Left ventricle myocardium inferior (tissue), 1 donor: ENCODE measurements around the gene AFDN. TPM values are rescaled to one million over a fixed set of nuclear protein-coding genes. Genes with fewer than 3 reads are reported as not detected.
A peak's percentile ranks its signal among the peaks of the same experiment; 100 is the strongest.

ENCODE experiments used
- DNase-seq: peaks from one replicate; pipeline ENCODE4 v3.0.0-alpha.2; 2020
- H3K27ac ChIP-seq: fragments of 200-600 bp; replicated peaks from 2 replicates; pipeline ENCODE4 v1.8.0; 2021
- H3K27me3 ChIP-seq: fragments of 200-600 bp; 2 replicates; pipeline ENCODE4 v1.8.0; 2021; ENCODE audit warnings: low read depth
- H3K36me3 ChIP-seq: fragments of 200-600 bp; 2 replicates; pipeline ENCODE4 v1.8.0; 2021
- H3K4me1 ChIP-seq: fragments of 200-600 bp; 2 replicates; pipeline ENCODE4 v1.8.0; 2021
- H3K4me3 ChIP-seq: fragments of 200-600 bp; 2 replicates; pipeline ENCODE4 v1.8.0; 2021; ENCODE audit warnings: mild to moderate bottlenecking, moderate library complexity
- H3K9me3 ChIP-seq: fragments of 200-600 bp; replicated peaks from 2 replicates; pipeline ENCODE4 v1.8.0; 2021
- intact Hi-C: fragments of 100-400 bp; cut with micrococcal nuclease; formaldehyde crosslinking; loops from one replicate; pipeline ENCODE4 v1.11.0; 2022
- total RNA-seq: library from RNA; stranded (reverse); fragmentation: NEBNext Ultra II Directional; extraction: Animal tissue kit (Norgen Biotek cat#: 25700); gene quantifications from one replicate; pipeline ENCODE4 v1.2.1, GENCODE V29; 2021
- TF ChIP-seq, protein P1 (sequence below): fragments of 200-600 bp; IDR thresholded peaks from 2 replicates; pipeline ENCODE4 v1.8.0; 2021; ENCODE audit warnings: antibody characterized with exemption, mild to moderate bottlenecking, borderline replicate concordance
- donor health status: DM: no; HTN: yes; CAD: no; lungs with severe emphysema.

Gene AFDN
- total RNA-seq, 1 donor from 2014 or later = 54.9 TPM

DNA sequence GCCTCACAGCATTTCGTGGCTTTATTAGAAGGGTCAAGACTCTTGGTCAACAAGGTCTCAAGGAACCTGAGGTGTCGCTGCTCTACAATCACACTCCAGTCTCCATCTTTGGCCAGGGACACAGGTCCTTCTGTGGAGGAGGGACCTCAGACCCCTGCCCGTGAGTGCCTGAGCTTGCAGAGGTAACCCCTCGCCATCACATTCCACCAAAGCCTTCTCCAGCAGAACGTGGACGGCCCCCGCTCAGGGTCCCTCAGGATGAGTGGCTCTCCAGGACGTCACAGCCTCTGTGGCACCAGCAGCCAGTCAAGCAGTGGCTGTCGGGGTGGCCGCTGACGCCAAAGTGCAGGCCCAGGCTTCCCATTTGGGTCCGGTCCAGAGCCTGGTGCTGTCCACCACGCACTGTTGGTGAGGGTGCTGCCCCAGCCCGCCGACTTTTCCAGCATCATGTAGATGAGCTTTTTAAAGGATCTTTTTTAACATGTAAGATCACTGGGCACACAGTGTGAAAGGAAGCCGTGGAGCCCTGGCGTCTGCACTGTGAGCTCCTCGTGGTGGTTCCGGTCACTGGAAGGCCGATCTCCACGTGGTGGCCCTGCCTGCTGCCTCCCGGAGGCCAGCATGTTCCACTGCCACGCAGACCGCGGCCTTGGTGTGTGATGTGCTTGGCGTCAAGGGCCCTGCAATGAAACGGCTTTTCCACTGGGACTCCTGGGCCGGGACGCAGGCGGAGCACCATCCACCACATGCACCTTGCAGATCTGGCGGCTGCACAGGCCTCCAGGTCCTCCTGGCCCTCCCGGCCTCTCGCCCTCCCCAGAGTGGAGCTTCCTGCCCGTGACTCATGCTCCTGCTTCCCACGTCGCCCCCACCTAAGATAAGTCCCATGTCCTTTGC, 162.5 kb downstream of the AFDN start:
- intact Hi-C loops = no loop called here
- TF ChIP-seq, protein P1, sequence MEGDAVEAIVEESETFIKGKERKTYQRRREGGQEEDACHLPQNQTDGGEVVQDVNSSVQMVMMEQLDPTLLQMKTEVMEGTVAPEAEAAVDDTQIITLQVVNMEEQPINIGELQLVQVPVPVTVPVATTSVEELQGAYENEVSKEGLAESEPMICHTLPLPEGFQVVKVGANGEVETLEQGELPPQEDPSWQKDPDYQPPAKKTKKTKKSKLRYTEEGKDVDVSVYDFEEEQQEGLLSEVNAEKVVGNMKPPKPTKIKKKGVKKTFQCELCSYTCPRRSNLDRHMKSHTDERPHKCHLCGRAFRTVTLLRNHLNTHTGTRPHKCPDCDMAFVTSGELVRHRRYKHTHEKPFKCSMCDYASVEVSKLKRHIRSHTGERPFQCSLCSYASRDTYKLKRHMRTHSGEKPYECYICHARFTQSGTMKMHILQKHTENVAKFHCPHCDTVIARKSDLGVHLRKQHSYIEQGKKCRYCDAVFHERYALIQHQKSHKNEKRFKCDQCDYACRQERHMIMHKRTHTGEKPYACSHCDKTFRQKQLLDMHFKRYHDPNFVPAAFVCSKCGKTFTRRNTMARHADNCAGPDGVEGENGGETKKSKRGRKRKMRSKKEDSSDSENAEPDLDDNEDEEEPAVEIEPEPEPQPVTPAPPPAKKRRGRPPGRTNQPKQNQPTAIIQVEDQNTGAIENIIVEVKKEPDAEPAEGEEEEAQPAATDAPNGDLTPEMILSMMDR = no peak
- peaks cover 26% of the 10 kb centered on the region for H3K4me1 ChIP-seq
- no peaks in the 10 kb centered on the region for H3K27me3 ChIP-seq
- DNase-seq = no peak
- no peaks in the 10 kb centered on the region for H3K36me3 ChIP-seq
- H3K4me3 ChIP-seq = no peak overlapping the region
- no peaks in the 10 kb centered on the region for H3K9me3 ChIP-seq
- peak overlapping the region; percentile 78 for H3K27ac ChIP-seq

DNA sequence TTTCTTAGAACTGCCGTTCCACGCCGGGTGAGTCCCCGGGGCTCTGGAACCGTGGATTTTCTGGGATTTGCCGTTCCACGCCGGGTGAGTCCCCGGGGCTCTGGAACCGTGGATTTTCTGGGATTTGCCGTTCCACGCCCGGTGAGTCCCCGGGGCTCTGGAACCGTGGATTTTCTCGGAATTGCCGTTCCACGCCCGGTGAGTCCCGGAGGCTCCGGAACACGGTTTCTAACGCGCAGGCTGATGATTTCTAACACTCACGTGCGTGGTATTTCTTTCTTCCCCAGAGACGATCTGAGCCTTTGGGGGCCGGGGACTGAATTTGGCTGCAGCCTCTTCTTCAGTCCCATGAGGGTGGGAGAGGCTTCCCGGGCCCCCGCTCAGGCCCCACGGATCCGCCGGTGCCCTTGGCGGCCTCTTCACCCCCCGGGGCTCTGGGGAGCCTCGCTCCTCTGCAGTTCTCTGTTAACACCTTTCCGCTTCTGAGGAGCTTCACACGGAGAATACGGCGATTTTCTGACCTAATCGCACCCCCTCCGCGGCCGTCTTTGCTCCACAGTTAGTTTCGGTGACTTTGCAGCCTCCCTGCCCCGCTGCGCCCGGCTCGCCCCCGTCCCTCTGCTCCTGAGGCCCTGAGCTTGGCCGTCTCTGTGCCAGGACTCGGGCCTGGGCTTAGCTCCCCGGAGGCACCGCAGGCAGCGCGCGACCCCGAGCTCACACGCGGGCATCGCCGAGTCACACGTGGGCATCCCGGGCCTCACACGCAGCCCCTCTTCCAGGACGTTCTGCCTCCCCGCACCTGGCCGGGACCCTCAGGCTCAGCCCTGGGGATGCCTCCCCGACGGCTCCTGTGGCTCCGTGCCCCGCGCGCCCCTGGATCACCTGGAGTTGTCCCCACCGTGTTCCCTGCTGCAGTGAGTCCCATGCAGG, 163.6 kb downstream of the AFDN start:
- Histone ChIP-seq H3K27me3 (no peaks in the 10 kb centered on the region), H3K27ac (no peak overlapping the region), H3K4me1 (peaks cover 28% of the 10 kb centered on the region), H3K9me3 (no peaks in the 10 kb centered on the region), H3K4me3 (no peak overlapping the region), H3K36me3 (no peaks in the 10 kb centered on the region)
- TF ChIP-seq, protein P1 = no peak
- no peak for DNase-seq
- intact Hi-C loops = no loop called here

DNA sequence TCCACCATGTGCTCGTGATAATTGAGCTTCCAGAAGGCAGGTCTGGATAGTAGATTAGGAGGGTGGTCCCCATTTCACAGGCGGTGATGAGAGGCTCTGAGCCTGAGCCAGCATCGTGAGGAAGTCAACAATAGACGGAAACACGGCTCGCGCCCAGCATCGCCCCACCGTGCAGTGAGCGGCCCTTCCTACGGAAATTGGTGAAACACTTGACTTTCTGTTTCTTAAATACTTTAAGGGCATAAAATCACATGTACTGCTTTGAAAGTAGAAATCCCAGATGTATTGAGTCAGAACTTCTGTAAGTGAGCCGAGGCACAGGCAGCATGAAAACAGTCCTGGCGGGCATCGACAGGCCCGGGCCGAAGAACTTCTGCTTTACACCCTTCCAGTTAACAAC, 166.5 kb downstream of the AFDN start:
- peak overlapping the region; percentile 84 for H3K27ac ChIP-seq
- H3K27me3 ChIP-seq = peaks cover 7% of the 10 kb centered on the region
- H3K36me3 ChIP-seq = no peaks in the 10 kb centered on the region
- DNase-seq = peak; percentile 69
- intact Hi-C loops = no loop called here
- H3K4me1 ChIP-seq = peaks cover 28% of the 10 kb centered on the region
- no peaks in the 10 kb centered on the region for H3K9me3 ChIP-seq
- H3K4me3 ChIP-seq = no peak overlapping the region
- TF ChIP-seq, protein P1 = no peak

DNA sequence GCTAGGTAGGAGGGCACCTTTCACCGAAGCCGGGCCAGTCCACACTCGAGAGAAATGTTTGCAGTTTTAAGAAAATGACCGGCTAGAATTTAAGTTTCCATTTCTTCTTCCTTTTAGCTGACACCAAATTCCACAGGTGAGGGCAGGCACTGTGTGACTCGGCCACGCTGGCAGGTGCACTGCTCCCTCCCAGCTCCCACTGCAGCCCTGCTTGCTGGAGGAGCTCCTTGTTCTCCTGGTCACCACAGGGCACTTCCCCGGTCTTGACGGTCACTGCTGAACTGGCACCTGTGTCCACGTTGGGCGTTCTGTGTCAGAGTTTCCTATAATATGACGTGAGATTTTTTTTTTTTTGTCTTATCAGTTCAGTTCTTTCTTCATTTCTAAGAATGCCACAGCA, 167.1 kb downstream of the AFDN start:
- Histone ChIP-seq H3K4me1 (peaks cover 25% of the 10 kb centered on the region), H3K4me3 (no peak overlapping the region), H3K27me3 (peaks cover 14% of the 10 kb centered on the region), H3K36me3 (no peaks in the 10 kb centered on the region), H3K9me3 (no peaks in the 10 kb centered on the region), H3K27ac (peak overlapping the region; percentile 78)
- no peak for DNase-seq
- intact Hi-C loops = no loop called here
- TF ChIP-seq, protein P1 = no peak

DNA sequence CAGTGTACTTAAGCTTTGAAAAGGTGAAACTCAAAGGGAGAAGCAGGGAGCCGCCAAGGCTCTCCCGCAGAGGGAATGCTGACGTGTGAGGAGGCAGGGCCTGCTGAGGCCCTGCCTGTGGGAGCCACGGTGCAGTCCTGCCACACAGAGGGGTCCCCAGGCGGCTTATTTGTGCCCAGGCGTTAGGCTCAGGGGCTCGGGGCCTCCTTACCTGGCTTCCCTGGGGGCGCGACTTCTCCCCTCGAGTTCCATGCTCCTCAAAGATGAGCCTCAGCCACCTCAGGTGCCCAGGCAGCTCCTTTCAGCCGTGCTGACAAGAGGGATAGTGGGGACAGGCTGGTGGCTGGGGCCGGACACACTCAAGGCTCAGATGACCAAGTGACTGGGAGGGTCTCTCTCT, 168.6 kb downstream of the AFDN start:
- no peaks in the 10 kb centered on the region for H3K36me3 ChIP-seq
- intact Hi-C loops = no loop called here
- DNase-seq = no peak
- H3K4me3 ChIP-seq = no peak overlapping the region
- peaks cover 20% of the 10 kb centered on the region for H3K4me1 ChIP-seq
- H3K27me3 ChIP-seq = peaks cover 22% of the 10 kb centered on the region
- H3K27ac ChIP-seq = no peak overlapping the region
- no peaks in the 10 kb centered on the region for H3K9me3 ChIP-seq
- TF ChIP-seq, protein P1 = no peak
